GM18502 (cell line): Measurements from ENCODE around the gene PARD3B.

Experiments used
- ATAC-seq: cut with Tn5 transposase; IDR thresholded peaks from one replicate; pipeline ENCODE4 v1.9.1; 2021; ENCODE audit warnings: mild to moderate bottlenecking; ENCODE audit not compliant: unreplicated experiment, poor library complexity

PARD3B gene

DNA sequence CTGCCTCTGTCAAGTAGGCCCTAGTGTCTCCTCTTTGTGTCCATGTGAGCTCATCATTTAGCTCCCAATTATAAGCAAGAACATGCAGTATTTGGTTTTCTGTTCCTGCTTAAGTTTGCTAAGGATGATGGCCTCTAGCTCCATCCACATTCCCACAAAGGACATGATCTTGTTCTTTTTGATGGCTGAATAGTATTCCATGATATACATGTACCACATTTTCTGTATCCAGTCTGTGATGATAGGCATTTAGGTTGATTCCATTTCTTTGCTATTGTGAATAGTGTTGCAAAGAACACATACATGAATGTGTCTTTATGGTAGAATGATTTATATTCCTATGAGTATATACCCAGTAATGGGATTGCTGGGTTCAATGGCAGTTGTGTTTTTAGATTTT, 263.2 kb downstream of the PARD3B start:
- no peak for ATAC-seq

GRCh38 chr2:204824751-204825453, 279.6 kb downstream of the PARD3B start:
- ATAC-seq = no peak

DNA sequence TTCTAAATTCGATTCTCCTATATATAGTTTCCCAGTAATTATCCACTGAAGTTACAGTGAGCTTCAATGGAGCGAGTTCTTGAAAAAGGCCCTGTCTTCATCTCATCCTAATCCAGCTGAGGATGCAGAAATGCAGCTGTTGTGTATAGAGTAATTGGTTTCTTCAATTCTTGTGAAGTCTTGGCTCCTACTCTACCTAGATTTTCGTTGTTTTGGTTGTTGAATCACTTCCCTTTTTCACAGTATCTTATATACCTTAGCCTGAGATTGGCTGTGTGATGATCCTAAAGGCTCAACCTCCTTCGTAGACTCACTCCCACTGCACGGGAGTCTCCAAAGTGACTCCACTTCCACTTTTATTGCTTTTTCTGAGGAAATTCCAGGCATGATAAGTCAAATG, 280.4 kb downstream of the PARD3B start:
- ATAC-seq = no peak

DNA sequence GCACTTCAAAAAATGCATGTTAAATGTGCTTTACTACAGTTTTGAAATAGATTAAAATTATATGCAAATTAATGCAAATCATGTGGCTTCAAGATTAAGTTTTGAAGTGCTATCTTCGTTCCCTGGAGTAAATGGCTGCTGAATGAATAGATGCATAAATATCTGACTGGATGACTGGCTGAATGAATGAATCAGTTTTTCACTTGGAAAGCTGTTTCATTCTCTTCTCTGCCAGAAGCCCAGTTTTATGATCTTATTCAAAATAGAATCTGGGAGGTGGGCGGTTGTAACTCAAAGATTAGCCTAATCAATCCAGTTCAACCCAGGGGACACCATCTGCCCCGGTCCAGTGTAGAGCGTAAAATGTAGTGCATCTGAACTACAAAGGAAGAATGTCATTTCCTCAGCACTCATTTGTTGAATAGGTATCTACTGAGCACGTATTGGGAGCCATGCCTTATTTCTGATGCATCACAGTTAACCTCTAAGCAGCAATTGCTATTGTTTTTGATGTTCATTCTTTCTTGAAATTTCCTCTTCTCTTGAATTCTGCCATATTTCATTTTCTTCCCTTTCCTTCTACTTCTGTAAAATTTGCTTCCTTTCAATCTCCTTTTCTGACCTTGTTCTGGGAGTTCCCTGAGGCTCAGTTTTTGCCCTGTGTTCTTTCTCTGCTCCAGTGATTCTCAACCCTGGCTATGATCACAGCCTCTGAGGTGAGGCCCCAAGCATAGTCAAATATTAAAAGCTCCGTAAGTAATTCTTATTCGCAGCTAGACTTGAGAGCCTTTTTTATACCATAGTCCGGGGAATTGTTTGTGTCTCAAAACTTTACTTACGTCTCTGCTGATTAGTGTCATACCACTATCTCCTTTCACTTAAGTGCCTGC, 282.7 kb downstream of the PARD3B start:
- ATAC-seq = no peak

GRCh38 chr2:204834716-204835384, 289.6 kb downstream of the PARD3B start:
- ATAC-seq = no peak

DNA sequence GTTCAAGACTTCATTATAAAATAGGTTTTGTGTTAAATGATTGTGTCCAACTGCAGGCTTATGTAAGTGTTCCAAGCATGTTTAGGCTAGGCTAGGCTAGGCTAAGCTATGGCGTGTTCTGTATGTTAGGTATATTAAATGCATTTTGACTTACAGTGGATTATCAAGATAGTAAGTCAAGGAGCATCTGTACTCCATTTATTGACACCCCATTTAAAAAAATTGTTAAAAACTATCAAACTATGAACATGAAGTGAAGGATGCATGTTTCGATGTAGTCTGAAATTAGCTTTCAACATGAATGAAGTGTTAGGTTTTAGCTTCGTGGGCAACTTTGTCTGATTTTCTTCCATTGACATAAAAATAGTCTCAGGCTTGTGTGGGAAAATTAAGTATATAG, 290.5 kb downstream of the PARD3B start:
- ATAC-seq = no peak

GRCh38 chr2:204840504-204840903, 295.2 kb downstream of the PARD3B start:
- no peak for ATAC-seq

DNA sequence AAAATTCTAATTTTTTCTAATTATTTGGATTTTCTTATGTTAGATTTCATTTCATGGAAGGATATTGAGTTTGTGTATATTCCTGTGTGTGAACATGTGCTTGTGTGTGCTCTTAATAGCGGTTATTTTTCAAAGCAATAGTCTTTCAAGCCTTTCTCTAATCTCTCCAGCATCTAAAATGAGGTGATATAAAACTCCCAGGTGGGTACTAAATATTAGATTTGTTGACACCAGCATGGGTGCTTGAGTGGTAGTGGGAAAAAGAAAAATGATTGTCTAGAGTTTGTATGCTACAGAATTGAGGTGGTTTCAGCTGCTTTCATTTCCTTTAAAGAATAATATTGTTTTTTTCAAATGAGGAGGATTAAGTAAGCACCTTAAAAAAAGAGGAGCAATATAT, 296.8 kb downstream of the PARD3B start:
- ATAC-seq = no peak

- ATAC-seq = no peak
Observed at GRCh38 chr2:204842661-204843485, 297.6 kb downstream of the PARD3B start.

GRCh38 chr2:204846471-204846870, 301.2 kb downstream of the PARD3B start:
- no peak for ATAC-seq

GRCh38 chr2:204849892-204850291, 304.6 kb downstream of the PARD3B start:
- ATAC-seq = no peak

GRCh38 chr2:204850581-204850980, 305.3 kb downstream of the PARD3B start:
- ATAC-seq = no peak

DNA sequence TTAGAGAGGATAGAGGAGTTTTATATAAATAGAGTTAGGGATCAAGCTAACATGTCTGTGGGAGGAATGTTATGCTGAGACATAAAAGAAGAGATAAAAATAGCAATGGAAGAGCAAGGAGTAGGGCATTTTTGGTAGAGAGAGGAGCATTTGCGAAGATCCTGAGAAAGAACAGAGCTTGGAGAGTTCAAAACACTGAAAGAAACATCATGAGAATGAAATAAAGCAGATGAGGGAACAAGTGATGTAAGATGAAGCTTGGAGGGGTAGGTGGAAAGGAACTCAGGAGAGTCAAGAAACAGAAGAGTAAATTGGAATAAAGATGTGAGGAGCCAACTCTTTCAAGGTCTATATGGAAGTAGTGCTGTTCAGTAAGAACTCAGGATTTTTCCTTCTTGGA, 308.6 kb downstream of the PARD3B start:
- no peak for ATAC-seq

DNA sequence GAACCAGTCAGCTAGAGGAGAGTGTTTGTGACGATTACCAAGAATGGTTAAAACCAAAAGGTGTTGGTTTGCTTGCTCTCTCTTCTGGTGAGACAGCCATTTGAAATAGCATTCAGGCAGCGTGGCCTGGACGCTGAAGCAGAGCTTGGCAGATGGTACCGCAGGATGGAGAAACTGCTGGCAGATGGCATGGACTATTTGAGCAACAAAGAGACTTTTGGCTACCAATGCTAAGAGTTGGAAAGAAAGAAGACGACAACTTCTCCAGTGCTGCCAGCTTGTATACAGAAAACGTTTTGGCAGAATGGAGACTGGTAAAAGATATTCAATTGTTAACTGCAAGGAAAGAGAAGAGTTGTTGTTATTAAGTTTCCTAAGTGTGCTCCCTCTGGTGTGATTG, 315.0 kb downstream of the PARD3B start:
- ATAC-seq = no peak

DNA sequence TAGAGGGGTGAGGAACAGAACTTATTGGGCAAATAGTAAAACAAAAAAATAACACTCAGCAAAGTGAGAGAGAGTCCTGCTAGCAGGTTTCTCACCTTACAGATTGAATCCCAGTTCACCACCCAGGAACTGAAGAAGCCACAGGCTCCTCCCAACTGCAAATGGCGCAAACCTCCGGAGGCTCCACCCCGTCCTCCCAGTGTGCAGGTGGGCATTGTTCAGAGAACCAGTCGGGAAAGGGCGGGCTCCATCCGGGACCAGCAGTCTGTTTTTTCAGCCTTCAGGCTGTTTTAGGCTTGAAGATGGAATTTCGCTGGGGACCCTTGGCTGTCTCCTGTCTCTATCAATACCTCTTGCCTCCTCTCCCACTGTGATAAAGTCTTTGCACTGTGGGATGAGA, 317.5 kb downstream of the PARD3B start:
- ATAC-seq = no peak

DNA sequence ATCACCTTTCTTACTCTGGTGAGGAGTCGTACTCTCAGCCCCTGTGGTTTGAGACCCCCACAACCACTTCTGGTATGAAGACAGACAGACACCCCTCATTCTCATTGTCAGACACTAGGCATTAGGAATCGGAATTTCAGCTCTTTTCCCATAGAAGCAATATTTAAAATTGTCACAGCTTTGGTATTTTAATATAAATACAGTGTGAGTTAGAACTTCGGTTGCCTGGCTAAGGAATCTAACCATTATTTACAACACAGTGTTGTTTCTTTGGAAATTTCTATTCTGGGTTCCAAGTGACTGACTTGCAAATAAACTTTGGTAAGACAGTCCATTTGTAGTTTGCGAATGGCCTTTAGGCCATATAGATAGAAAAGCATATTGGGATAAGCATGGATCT, 318.1 kb downstream of the PARD3B start:
- no peak for ATAC-seq

DNA sequence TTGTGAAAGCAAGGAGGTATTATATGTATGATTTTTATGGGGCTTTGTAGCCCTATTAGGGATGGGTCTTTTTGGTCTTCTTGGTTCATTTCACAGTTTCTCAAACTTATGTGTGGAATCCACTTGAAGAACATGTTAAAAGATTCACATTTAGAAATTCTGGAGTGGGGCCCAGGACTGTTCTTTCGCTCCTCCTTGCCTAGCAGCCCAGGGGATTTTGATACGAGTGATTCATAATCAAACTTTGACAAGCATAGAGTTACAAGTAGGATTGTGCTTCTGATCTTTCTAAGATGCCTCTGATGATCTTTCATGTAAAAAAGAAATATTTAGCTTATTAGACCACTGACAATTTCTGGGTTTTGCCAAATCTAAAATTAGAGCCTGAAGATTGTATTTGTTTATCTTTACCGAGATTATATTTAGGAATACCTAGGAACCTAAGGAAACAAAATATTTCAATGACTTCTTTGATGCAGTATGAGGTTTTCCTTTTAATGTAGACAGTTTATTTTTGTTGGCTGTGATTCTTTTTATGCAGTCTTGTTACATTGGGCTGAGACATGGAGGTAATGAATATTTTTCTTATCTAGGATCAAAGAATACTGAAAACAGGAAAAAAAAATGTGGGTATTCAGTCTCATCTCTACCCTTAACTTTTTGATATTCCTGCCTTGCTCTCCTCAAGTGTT, 324.0 kb downstream of the PARD3B start:
- no peak for ATAC-seq

DNA sequence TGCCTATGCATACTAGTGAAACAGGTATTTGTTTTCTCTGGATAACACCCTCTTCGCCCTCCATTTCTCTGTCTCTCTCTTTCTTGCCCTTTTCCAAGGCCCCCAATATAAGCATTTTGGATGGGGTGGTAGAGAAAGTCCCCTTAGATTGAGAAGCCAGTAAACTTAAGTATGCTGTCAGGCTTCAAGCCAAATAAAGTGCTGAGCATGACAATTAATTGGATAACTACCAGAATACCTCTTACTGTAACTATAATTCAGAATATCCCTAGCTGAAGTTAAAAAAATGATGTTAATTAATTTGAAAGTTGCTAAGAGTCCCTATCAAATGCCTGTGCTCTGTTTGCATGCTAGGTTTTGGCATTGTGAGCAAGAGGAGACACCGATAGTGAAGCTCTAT, 324.8 kb downstream of the PARD3B start:
- ATAC-seq = no peak

DNA sequence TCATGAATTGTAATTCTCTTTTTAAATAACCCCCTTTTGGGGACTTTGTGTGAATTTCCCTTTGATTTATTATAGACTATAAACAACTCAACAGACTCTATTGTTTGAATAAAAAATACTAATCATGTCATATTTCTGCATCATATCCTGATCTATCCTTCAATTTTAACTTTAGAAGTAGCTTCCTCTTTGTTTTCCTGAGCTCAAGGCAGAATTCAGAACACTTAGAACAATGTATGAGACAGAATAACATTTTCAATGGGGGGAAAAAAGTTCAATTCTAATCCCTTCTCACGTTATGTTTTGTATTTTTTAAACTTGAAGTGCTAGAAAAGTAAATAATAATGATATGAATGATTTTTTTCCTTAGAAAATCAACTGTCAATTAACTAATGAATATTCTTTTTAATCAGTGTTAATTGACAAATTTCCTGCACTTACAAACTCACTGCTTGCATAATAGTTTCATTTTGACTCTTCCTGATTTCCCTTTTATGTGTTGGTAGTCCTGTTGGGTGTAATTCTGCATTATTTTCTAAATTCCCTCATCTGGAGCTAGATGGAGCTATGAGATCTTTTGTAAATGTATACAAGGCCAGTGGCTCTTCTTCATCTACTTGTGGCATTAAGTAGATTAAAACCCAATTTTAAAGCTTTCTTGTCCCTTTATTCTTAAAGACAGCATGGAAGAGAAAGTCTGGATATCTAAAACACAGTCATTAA, 326.1 kb downstream of the PARD3B start:
- ATAC-seq = no peak
